ENCODE results near the gene SOCS3. TPM values are rescaled to one million over a fixed set of nuclear protein-coding genes. Genes with fewer than 3 reads are reported as not detected.

Gene SOCS3
- total and polyA plus RNA-seq, 4 donors: 5.6 to 70.3 (median 11.8) TPM

DNA sequence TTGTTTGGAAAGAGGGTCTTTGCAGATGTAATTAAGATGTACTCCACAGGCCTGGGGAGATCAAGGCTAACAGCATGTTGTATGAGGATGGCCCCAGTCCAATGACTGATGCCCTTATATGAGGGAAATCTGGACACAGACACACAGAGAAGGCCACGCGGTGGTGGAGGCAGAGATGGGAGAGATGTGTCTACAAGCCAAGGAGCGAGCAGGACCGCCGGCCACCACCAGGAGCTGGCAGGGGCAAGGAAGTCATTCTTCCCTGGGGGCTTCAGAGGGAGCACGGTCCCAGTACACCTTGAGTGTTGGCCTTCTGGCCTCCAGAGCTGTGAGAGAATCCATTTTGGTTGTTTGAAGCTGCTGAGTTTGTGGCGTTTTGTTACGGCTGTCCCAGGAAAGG is 14.7 kb downstream of the SOCS3 start:
- H3K4me3 ChIP-seq (ENCODE audit: low read depth, low read length): no peak overlapping the region
- no peak for DNase-seq (ENCODE audit: low read depth in 4 of 6, low spot score in 6 of 6)
- WGBS (ENCODE audit: insufficient coverage): 81% methylated on average over 6 of the region's 8 CpGs
- H3K36me3 ChIP-seq (ENCODE audit: control insufficient read depth, insufficient read depth, low read length): no peaks in the 10 kb centered on the region
- no peaks in the 10 kb centered on the region for H3K9me3 ChIP-seq (ENCODE audit: control insufficient read depth, insufficient read depth, low read length)
- H3K27ac ChIP-seq (ENCODE audit: low read depth, low read length): no peak overlapping the region
- peaks cover 3% of the 10 kb centered on the region for H3K27me3 ChIP-seq (ENCODE audit: control insufficient read depth, insufficient read depth, low read length)
- peaks cover 22% of the 10 kb centered on the region for H3K4me1 ChIP-seq (ENCODE audit: control insufficient read depth, insufficient read depth, low read length)

DNA sequence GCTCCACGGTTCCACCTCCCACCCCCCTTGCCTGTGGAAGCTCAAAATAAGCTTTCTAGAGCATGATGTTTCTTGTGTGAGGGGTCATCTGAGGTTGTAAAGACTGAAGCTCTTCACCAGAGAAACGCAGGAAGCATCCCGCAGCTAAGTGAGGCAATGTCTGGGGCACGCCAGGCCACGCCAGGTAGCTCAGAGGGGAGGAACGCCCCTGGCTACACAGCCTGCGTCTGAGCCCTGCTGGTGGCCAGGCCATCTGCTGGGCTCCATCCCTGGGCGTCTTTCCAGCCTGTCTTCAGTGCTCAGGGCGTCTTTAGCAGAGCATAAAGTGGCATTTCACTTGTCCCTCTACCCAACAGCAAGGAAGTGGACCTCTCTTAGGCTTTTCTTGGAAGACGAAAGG is 15.2 kb downstream of the SOCS3 start:
- Histone ChIP-seq H3K27ac (ENCODE audit: low read depth, low read length) (no peak overlapping the region), H3K27me3 (ENCODE audit: control insufficient read depth, insufficient read depth, low read length) (peaks cover 3% of the 10 kb centered on the region), H3K9me3 (ENCODE audit: control insufficient read depth, insufficient read depth, low read length) (no peaks in the 10 kb centered on the region), H3K4me3 (ENCODE audit: low read depth, low read length) (no peak overlapping the region), H3K36me3 (ENCODE audit: control insufficient read depth, insufficient read depth, low read length) (no peaks in the 10 kb centered on the region), H3K4me1 (ENCODE audit: control insufficient read depth, insufficient read depth, low read length) (peaks cover 22% of the 10 kb centered on the region)
- WGBS (ENCODE audit: insufficient coverage): 82% methylated on average over 8 of the region's 10 CpGs
- no peak for DNase-seq (ENCODE audit: low read depth in 4 of 6, low spot score in 6 of 6)

GRCh38 chr17:78343543-78344201 is 16.2 kb downstream of the SOCS3 start:
- no peaks in the 10 kb centered on the region for H3K36me3 ChIP-seq (ENCODE audit: control insufficient read depth, insufficient read depth, low read length)
- peaks cover 3% of the 10 kb centered on the region for H3K27me3 ChIP-seq (ENCODE audit: control insufficient read depth, insufficient read depth, low read length)
- peak overlapping the region; percentile 79 for H3K27ac ChIP-seq (ENCODE audit: low read depth, low read length)
- WGBS (ENCODE audit: insufficient coverage): 83% methylated on average over 17 of the region's 19 CpGs
- H3K4me3 ChIP-seq (ENCODE audit: low read depth, low read length): no peak overlapping the region
- peaks cover 22% of the 10 kb centered on the region for H3K4me1 ChIP-seq (ENCODE audit: control insufficient read depth, insufficient read depth, low read length)
- no peak for DNase-seq (ENCODE audit: low read depth in 4 of 6, low spot score in 6 of 6)
- no peaks in the 10 kb centered on the region for H3K9me3 ChIP-seq (ENCODE audit: control insufficient read depth, insufficient read depth, low read length)

DNA sequence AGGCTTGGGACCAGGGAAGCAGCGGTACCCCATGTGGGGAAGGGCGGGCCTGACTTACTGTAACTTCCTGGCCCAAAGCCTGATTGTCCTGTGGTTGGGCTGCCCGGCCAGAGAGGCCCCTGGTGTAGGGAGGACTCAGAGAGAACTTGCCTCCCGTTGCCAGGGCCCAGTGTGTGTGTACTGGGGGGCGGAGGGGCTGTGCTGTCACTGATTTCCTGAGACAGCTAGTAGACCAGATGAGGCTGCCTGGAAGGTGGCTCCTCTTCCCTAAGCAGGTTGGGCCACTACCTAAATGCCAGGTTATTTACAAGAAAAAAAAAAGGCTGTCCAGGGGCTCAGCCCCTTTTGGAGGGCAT is 16.7 kb downstream of the SOCS3 start:
- H3K4me1 ChIP-seq (ENCODE audit: control insufficient read depth, insufficient read depth, low read length): peaks cover 22% of the 10 kb centered on the region
- no peak overlapping the region for H3K4me3 ChIP-seq (ENCODE audit: low read depth, low read length)
- no peaks in the 10 kb centered on the region for H3K36me3 ChIP-seq (ENCODE audit: control insufficient read depth, insufficient read depth, low read length)
- H3K27me3 ChIP-seq (ENCODE audit: control insufficient read depth, insufficient read depth, low read length): peaks cover 3% of the 10 kb centered on the region
- 46% methylated on average over 4 of the region's 5 CpGs for WGBS (ENCODE audit: insufficient coverage)
- no peaks in the 10 kb centered on the region for H3K9me3 ChIP-seq (ENCODE audit: control insufficient read depth, insufficient read depth, low read length)
- H3K27ac ChIP-seq (ENCODE audit: low read depth, low read length): peak overlapping the region; percentile 79
- peak in 1 of 6 donors; percentile 82 for DNase-seq (ENCODE audit: low read depth in 4 of 6, low spot score in 6 of 6)

DNA sequence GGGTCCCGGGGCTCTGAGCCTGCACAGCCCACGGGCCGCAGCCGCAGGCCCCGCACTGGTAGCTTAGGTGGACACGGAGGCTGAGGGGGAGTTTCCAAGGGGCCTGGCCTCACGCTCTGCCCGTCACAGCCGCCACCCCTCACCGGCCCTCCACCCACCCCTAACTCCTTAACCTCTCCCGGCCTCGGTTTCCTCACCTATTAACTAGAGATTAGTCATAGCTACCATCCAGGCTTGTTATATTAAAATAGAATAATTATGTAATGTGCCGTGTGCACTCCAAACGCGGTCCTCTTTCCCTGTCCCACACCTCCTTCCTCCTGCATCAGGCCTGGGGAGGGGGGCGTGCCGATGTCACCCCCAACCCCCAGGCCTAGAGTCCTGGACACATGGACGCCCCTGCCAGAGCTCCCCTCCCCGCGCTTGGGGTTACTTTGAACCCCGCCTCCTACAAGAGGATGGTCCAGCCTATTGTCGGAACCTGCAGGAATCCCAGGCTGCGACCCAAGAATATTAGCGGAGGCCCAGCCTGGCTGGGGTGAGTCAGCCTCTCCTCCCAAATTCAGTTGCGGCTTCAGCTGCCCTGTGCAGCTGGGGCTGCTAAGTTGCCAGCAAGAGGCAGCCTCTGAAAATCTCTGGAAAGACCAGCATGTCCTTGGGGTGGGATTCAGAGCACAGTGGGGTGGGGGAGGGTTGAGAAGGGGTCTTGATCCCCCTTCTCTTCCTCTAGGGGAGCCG is 17.3 kb downstream of the SOCS3 start:
- Histone ChIP-seq H3K27ac (ENCODE audit: low read depth, low read length) (peak overlapping the region; percentile 79), H3K4me3 (ENCODE audit: low read depth, low read length) (no peak overlapping the region), H3K9me3 (ENCODE audit: control insufficient read depth, insufficient read depth, low read length) (no peaks in the 10 kb centered on the region), H3K36me3 (ENCODE audit: control insufficient read depth, insufficient read depth, low read length) (no peaks in the 10 kb centered on the region), H3K4me1 (ENCODE audit: control insufficient read depth, insufficient read depth, low read length) (peaks cover 22% of the 10 kb centered on the region), H3K27me3 (ENCODE audit: control insufficient read depth, insufficient read depth, low read length) (peaks cover 3% of the 10 kb centered on the region)
- peak in 1 of 6 donors; percentile 77 for DNase-seq (ENCODE audit: low read depth in 4 of 6, low spot score in 6 of 6)
- 64% methylated on average over 11 of the region's 26 CpGs for WGBS (ENCODE audit: insufficient coverage)

DNA sequence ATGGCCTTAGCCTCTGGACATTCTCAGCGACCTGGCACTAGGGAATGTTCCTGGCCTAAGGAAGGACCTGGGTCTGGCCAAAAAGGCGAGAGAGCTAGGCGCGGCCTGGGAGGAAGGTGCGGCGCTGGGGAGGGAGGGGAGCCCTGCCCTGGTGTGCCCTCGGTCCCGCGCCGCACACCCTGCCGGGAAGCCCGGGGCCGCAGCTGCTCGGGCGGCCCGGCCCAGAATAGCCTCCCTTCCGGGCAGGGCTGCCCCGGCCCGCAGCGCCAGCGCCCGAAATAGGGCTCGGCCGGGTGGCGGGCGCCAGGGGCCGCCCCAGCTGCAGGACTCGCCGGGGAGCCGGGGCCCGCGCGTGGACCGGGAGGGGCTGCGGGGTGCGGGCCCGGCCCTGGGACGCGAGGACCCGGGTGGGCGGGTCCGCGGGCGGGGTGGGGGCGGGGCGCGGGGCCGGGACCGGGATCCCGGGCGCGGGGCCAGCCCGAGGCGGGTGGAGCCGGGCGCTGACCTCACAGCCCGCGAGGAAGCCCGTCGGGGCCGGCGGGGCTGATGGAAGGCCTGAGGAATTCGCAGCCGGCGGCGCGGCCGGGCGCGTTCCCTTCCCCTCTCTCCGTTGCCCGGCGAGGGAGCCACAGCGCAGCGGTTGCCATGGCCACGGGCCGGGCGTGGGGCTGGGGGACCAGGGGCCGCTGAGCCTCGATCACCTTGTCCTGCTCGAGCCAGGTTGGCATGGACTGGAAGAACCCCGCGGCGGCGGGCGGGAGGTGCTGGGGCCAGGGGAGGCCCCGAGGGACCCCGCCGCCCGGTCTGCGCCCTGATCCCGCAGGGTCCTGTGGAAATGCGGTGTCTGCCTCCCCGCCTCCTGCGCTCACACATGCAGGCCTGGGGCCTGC is 18.1 kb downstream of the SOCS3 start:
- H3K4me3 ChIP-seq (ENCODE audit: low read depth, low read length): no peak overlapping the region
- 4% methylated on average over 93 of the region's 95 CpGs for WGBS (ENCODE audit: insufficient coverage)
- peak overlapping the region; percentile 79 for H3K27ac ChIP-seq (ENCODE audit: low read depth, low read length)
- H3K27me3 ChIP-seq (ENCODE audit: control insufficient read depth, insufficient read depth, low read length): peaks cover 3% of the 10 kb centered on the region
- DNase-seq (ENCODE audit: low read depth in 4 of 6, low spot score in 6 of 6): peak in 2 of 6 donors; percentile 80 to 81
- H3K36me3 ChIP-seq (ENCODE audit: control insufficient read depth, insufficient read depth, low read length): no peaks in the 10 kb centered on the region
- H3K9me3 ChIP-seq (ENCODE audit: control insufficient read depth, insufficient read depth, low read length): no peaks in the 10 kb centered on the region
- H3K4me1 ChIP-seq (ENCODE audit: control insufficient read depth, insufficient read depth, low read length): peaks cover 22% of the 10 kb centered on the region

DNA sequence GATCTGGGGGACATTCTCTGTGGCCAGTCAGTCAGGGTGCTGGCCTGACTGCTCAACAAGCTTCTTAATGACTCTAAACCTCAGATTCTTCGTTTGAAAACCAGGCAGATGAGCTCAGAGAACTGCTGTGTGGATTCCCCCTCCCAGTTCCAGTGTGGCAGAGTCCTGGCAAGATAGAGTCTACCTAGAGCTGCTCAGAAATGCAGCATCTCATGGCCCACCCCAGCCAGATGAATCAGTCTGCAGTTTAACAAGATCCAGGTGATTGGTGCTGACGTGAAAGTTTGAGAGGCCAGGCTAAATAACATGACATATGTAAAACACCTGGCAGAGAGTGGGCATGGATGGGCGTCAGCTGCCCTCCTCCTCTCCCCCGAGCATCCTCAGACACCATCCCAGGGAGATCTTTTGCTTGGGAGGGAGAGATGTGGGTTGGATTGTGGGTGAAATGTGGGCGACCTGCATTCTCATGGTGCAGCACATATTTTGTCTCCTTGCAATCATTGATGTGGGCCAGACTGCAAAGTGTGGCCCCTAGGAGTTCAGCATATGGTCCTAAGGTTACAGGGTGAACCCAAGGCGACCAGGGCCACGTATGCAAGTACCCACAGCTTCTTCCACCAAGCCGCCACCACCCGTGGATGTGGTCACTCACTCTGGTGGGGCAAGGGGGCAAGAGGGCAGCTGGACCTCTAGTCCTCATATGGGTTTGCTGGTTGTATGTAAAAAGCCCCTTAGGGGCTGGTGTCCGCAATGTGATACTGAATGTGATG is 19.5 kb downstream of the SOCS3 start:
- no peaks in the 10 kb centered on the region for H3K9me3 ChIP-seq (ENCODE audit: control insufficient read depth, insufficient read depth, low read length)
- no peak for DNase-seq (ENCODE audit: low read depth in 4 of 6, low spot score in 6 of 6)
- no peaks in the 10 kb centered on the region for H3K36me3 ChIP-seq (ENCODE audit: control insufficient read depth, insufficient read depth, low read length)
- no peak overlapping the region for H3K4me3 ChIP-seq (ENCODE audit: low read depth, low read length)
- WGBS (ENCODE audit: insufficient coverage): 82% methylated on average over 6 of the region's 10 CpGs
- H3K27me3 ChIP-seq (ENCODE audit: control insufficient read depth, insufficient read depth, low read length): no peaks in the 10 kb centered on the region
- no peak overlapping the region for H3K27ac ChIP-seq (ENCODE audit: low read depth, low read length)
- peaks cover 22% of the 10 kb centered on the region for H3K4me1 ChIP-seq (ENCODE audit: control insufficient read depth, insufficient read depth, low read length)

DNA sequence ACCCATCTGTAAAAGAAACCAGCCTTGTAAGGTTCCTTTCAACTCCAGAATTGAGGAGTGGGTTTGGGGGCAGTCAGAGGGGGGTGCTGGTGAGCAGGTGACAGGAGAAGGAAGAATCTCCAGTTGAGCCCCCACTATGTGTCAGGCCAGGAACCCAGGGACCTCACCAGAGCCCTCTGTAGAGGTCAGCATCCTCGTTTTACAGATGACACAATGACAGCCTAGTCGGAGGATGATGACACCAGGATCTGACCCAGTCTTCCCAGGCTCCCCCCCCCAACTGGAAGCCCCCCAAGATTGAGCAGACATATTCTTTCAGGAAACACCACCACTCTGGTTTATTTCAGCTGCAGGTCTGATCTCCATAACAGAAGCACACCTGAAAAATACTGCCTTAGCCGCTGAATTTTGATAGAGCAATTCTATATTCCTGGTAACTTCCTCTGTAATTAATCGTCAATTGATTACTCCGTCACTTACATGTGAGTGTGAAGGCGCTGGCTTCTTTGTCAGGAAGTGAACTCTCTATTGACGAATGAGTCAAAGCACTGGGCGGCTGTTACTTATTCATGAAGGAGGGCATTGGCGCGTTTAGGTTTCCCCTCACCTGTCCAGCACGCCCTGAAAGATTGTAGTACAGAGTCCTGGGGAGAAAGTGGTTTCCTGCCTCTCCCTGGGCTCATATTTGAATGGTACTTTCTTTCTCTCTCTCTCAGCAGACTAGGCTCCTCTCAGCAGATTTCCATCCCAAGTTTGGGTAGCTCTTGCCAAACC is 21.2 kb downstream of the SOCS3 start:
- peaks cover 17% of the 10 kb centered on the region for H3K4me1 ChIP-seq (ENCODE audit: control insufficient read depth, insufficient read depth, low read length)
- DNase-seq (ENCODE audit: low read depth in 4 of 6, low spot score in 6 of 6): no peak
- no peak overlapping the region for H3K27ac ChIP-seq (ENCODE audit: low read depth, low read length)
- no peaks in the 10 kb centered on the region for H3K9me3 ChIP-seq (ENCODE audit: control insufficient read depth, insufficient read depth, low read length)
- no peak overlapping the region for H3K4me3 ChIP-seq (ENCODE audit: low read depth, low read length)
- H3K27me3 ChIP-seq (ENCODE audit: control insufficient read depth, insufficient read depth, low read length): no peaks in the 10 kb centered on the region
- WGBS (ENCODE audit: insufficient coverage): 66% methylated on average over 8 of the region's 11 CpGs
- no peaks in the 10 kb centered on the region for H3K36me3 ChIP-seq (ENCODE audit: control insufficient read depth, insufficient read depth, low read length)

Data from spinal cord (tissue), 10 donors.